ENCODE measurements around the gene CFLAR. TPM values are rescaled to one million over a fixed set of nuclear protein-coding genes. Genes with fewer than 3 reads are reported as not detected.

Gene CFLAR
- total and polyA plus RNA-seq, 2 of the 13 experiments (the other 11 are each of a cell fraction or from before 2014, with no cell fraction given): 43.8 to 92.1 TPM

DNA sequence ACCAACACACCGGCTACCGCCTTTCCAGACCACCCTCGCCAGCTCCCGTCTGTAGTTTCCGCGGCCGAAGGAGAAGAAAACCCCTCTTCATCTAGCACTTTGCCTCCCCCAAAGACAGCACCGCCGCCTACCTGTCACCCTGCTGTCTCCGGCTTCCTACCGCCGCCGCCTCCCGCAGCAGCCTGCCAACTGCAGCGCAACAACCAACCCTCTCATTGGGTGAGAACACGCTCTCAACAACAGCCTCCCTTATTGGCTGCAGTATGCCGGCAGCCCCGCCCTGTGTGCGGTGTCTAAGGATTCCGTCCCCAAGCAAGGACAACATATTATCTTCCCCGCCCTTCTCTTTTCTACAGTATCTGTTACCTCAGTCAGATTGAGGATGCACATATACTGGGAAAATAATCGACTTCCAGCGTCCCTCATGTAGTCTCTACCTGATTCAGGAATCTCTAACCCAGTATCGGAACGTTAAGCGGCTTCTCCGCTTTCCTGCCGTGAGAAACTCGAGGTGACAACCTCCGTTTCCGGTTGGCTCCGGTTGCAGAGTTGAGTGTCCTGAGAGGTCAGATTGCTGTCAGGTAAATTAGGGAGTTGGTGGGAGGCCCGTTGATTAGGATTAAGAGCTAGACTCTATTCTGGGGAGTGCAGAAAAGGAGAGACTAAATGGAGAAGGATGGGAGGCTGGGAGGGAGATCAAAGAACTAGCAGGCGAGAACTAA is 44.3 kb upstream of the CFLAR start, which contains the start of the genes HYCC2 and NDUFB3 (continued):
- TF ChIP-seq SIN3A (IDR thresholded peaks at IDR 0.05; ENCODE audit: borderline replicate concordance, low read depth, low read length) (peak; percentile 95), JARID2 (CRISPR knock-in tag; IDR thresholded peaks at IDR 0.05; ENCODE audit: insufficient replicate concordance) (no peak), POLR2G (IDR thresholded peaks at IDR 0.05; ENCODE audit: low read depth, low read length) (peak; percentile 93), PHF21A (CRISPR knock-in tag; IDR thresholded peaks at IDR 0.05) (peak; percentile 94), ZNF552 (CRISPR knock-in tag; IDR thresholded peaks at IDR 0.05; ENCODE audit: borderline replicate concordance) (no peak; the same call in 1 of the 2 replicates), ZNF766 (CRISPR knock-in tag; IDR thresholded peaks at IDR 0.05; ENCODE audit: borderline replicate concordance) (no peak; the same call in 1 of the 2 replicates), MED13 (CRISPR knock-in tag; IDR thresholded peaks at IDR 0.05) (peak; percentile 13; the same call in 1 of the 2 replicates), DR1 (CRISPR knock-in tag; IDR thresholded peaks at IDR 0.05) (no peak), TFE3 (CRISPR knock-in tag; IDR thresholded peaks at IDR 0.05) (peak; percentile 57; the same call in 1 of the 2 replicates), ZNF772 (CRISPR knock-in tag; IDR thresholded peaks at IDR 0.05) (peak; percentile 45; the same call in 1 of the 2 replicates), ZSCAN31 (CRISPR knock-in tag; IDR thresholded peaks at IDR 0.05; ENCODE audit: low read depth) (peak; percentile 80; the same call in 1 of the 2 replicates), ZNF549 (CRISPR knock-in tag; IDR thresholded peaks at IDR 0.05) (no peak), ZNF251 (CRISPR knock-in tag; IDR thresholded peaks at IDR 0.05) (no peak), ATF5 (CRISPR knock-in tag; IDR thresholded peaks at IDR 0.05; ENCODE audit: low read depth) (peak; percentile 79; the same call in 1 of the 2 replicates), ZNF672 (CRISPR knock-in tag; IDR thresholded peaks at IDR 0.05) (no peak; the same call in 1 of the 2 replicates)
- TF ChIP-seq, protein P1, sequence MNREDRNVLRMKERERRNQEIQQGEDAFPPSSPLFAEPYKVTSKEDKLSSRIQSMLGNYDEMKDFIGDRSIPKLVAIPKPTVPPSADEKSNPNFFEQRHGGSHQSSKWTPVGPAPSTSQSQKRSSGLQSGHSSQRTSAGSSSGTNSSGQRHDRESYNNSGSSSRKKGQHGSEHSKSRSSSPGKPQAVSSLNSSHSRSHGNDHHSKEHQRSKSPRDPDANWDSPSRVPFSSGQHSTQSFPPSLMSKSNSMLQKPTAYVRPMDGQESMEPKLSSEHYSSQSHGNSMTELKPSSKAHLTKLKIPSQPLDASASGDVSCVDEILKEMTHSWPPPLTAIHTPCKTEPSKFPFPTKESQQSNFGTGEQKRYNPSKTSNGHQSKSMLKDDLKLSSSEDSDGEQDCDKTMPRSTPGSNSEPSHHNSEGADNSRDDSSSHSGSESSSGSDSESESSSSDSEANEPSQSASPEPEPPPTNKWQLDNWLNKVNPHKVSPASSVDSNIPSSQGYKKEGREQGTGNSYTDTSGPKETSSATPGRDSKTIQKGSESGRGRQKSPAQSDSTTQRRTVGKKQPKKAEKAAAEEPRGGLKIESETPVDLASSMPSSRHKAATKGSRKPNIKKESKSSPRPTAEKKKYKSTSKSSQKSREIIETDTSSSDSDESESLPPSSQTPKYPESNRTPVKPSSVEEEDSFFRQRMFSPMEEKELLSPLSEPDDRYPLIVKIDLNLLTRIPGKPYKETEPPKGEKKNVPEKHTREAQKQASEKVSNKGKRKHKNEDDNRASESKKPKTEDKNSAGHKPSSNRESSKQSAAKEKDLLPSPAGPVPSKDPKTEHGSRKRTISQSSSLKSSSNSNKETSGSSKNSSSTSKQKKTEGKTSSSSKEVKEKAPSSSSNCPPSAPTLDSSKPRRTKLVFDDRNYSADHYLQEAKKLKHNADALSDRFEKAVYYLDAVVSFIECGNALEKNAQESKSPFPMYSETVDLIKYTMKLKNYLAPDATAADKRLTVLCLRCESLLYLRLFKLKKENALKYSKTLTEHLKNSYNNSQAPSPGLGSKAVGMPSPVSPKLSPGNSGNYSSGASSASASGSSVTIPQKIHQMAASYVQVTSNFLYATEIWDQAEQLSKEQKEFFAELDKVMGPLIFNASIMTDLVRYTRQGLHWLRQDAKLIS (CRISPR knock-in tag; IDR thresholded peaks at IDR 0.05): peak; percentile 85; the same call in 1 of the 2 replicates
- TF ChIP-seq, protein P2, sequence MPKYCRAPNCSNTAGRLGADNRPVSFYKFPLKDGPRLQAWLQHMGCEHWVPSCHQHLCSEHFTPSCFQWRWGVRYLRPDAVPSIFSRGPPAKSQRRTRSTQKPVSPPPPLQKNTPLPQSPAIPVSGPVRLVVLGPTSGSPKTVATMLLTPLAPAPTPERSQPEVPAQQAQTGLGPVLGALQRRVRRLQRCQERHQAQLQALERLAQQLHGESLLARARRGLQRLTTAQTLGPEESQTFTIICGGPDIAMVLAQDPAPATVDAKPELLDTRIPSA (CRISPR knock-in tag; IDR thresholded peaks at IDR 0.05; ENCODE audit: borderline replicate concordance): no peak
- TF ChIP-seq, protein P3, sequence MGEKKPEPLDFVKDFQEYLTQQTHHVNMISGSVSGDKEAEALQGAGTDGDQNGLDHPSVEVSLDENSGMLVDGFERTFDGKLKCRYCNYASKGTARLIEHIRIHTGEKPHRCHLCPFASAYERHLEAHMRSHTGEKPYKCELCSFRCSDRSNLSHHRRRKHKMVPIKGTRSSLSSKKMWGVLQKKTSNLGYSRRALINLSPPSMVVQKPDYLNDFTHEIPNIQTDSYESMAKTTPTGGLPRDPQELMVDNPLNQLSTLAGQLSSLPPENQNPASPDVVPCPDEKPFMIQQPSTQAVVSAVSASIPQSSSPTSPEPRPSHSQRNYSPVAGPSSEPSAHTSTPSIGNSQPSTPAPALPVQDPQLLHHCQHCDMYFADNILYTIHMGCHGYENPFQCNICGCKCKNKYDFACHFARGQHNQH (CRISPR knock-in tag; IDR thresholded peaks at IDR 0.05): peak; percentile 96
- TF ChIP-seq, protein P4, sequence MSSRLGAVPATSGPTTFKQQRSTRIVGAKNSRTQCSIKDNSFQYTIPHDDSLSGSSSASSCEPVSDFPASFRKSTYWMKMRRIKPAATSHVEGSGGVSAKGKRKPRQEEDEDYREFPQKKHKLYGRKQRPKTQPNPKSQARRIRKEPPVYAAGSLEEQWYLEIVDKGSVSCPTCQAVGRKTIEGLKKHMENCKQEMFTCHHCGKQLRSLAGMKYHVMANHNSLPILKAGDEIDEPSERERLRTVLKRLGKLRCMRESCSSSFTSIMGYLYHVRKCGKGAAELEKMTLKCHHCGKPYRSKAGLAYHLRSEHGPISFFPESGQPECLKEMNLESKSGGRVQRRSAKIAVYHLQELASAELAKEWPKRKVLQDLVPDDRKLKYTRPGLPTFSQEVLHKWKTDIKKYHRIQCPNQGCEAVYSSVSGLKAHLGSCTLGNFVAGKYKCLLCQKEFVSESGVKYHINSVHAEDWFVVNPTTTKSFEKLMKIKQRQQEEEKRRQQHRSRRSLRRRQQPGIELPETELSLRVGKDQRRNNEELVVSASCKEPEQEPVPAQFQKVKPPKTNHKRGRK (CRISPR knock-in tag; IDR thresholded peaks at IDR 0.05): no peak
